GM21619 (cell line): ENCODE data around the gene TRIML1.
"Not testable (repeated sequence)": the region's sequence is repeated elsewhere in the genome, so short reads cannot be mapped to it uniquely, and the experiment has no call there.

ENCODE experiments used
- ATAC-seq: cut with Tn5 transposase; IDR thresholded peaks from one replicate; pipeline ENCODE4 v1.9.1; 2021; ENCODE audit not compliant: unreplicated experiment

The TRIML1 gene

GRCh38 chr4:188147776-188148175, 8.5 kb downstream of the TRIML1 start:
- no peak for ATAC-seq

- ATAC-seq: no peak
These were observed 15.6 kb downstream of the TRIML1 start for GRCh38 chr4:188154668-188155405.

- ATAC-seq: no peak
These were observed 19.1 kb downstream of the TRIML1 start for GRCh38 chr4:188158336-188158735.

- ATAC-seq: not testable (repeated sequence)
These were observed 20.4 kb downstream of the TRIML1 start for GRCh38 chr4:188159513-188160226.

GRCh38 chr4:188160406-188160805, 21.2 kb downstream of the TRIML1 start:
- ATAC-seq: no peak

- no peak for ATAC-seq
These were observed 21.9 kb downstream of the TRIML1 start for GRCh38 chr4:188161167-188161566.

- no peak for ATAC-seq
These were observed 23.5 kb downstream of the TRIML1 start for GRCh38 chr4:188162698-188163097.

GRCh38 chr4:188168726-188169373, 29.6 kb downstream of the TRIML1 start:
- no peak for ATAC-seq

GRCh38 chr4:188171551-188171950, 32.3 kb downstream of the TRIML1 start:
- ATAC-seq: no peak

- ATAC-seq: no peak
These were observed 36.0 kb downstream of the TRIML1 start for GRCh38 chr4:188175288-188175687.

- no peak for ATAC-seq
These were observed 38.9 kb downstream of the TRIML1 start for GRCh38 chr4:188177997-188178675.

- no peak for ATAC-seq
These were observed 39.6 kb downstream of the TRIML1 start for GRCh38 chr4:188178806-188179205.

- ATAC-seq: no peak
These were observed 47.9 kb downstream of the TRIML1 start for GRCh38 chr4:188187106-188187505.

- ATAC-seq: no peak
These were observed 51.2 kb downstream of the TRIML1 start for GRCh38 chr4:188190461-188190860.

GRCh38 chr4:188194421-188194820, 55.2 kb downstream of the TRIML1 start:
- no peak for ATAC-seq

- no peak for ATAC-seq
These were observed 56.2 kb downstream of the TRIML1 start for GRCh38 chr4:188195389-188195985.

- no peak for ATAC-seq
These were observed 57.0 kb downstream of the TRIML1 start for GRCh38 chr4:188196134-188196735.
